Fibroblast of skin of abdomen (primary cell): Measurements from ENCODE around the gene TTC38. TPM values are rescaled to one million over a fixed set of nuclear protein-coding genes. Genes with fewer than 3 reads are reported as not detected.

Experiments used
- DNase-seq: peaks from one replicate; pipeline ENCODE4 v3.0.0-alpha.2; 2013
- polyA plus RNA-seq, 2 experiments: library from polyadenylated mRNA; unstranded; fragments of 120-200 nt; gene quantifications; one replicate each; pipeline ENCODE4 v1.2.1, GENCODE V29; 2013; ENCODE audit not compliant: insufficient read length in 2 of 2

TTC38 gene
- polyA plus RNA-seq (2013, experiment 1 of 2; ENCODE audit: insufficient read length): 21.2 TPM
- polyA plus RNA-seq (2013, experiment 2 of 2; ENCODE audit: insufficient read length): 21.6 TPM

- DNase-seq: peak; percentile 77
Measured at GRCh38 chr22:46267431-46268279, at the start of gene TTC38. Gene TTC38 (plus strand): TSS chr22:46268008. CDS start chr22:46268040, 32 bp downstream.

- no peak for DNase-seq
Measured at GRCh38 chr22:46219636-46220035, 48.2 kb upstream of the TTC38 start.

- no peak for DNase-seq
Measured at GRCh38 chr22:46220921-46221320, 46.9 kb upstream of the TTC38 start.

- no peak for DNase-seq
Measured at GRCh38 chr22:46224044-46224897, 43.5 kb upstream of the TTC38 start.

- DNase-seq: no peak
Measured at GRCh38 chr22:46224898-46225290, 42.9 kb upstream of the TTC38 start.

- no peak for DNase-seq
Measured at GRCh38 chr22:46225631-46226030, 42.2 kb upstream of the TTC38 start.

GRCh38 chr22:46226577-46226976, 41.2 kb upstream of the TTC38 start:
- no peak for DNase-seq

GRCh38 chr22:46229701-46230100, 38.1 kb upstream of the TTC38 start:
- no peak for DNase-seq

GRCh38 chr22:46230262-46230901, 37.4 kb upstream of the TTC38 start:
- DNase-seq: no peak

GRCh38 chr22:46233231-46233630, 34.6 kb upstream of the TTC38 start:
- DNase-seq: no peak

- no peak for DNase-seq
Measured at GRCh38 chr22:46234969-46235368, 32.8 kb upstream of the TTC38 start.

- DNase-seq: no peak
Measured at GRCh38 chr22:46237453-46238124, 30.2 kb upstream of the TTC38 start.

GRCh38 chr22:46238541-46238940, 29.3 kb upstream of the TTC38 start:
- DNase-seq: no peak

- no peak for DNase-seq
Measured at GRCh38 chr22:46239261-46240048, 28.4 kb upstream of the TTC38 start.

- DNase-seq: no peak
Measured at GRCh38 chr22:46240073-46240472, 27.7 kb upstream of the TTC38 start.

GRCh38 chr22:46240506-46240905, 27.3 kb upstream of the TTC38 start:
- DNase-seq: no peak

- no peak for DNase-seq
Measured at GRCh38 chr22:46240907-46241306, 26.9 kb upstream of the TTC38 start.

- DNase-seq: no peak
Measured at GRCh38 chr22:46241396-46242007, 26.3 kb upstream of the TTC38 start.

- no peak for DNase-seq
Measured at GRCh38 chr22:46242076-46242475, 25.7 kb upstream of the TTC38 start.

GRCh38 chr22:46244771-46245170, 23.0 kb upstream of the TTC38 start:
- DNase-seq: no peak

- DNase-seq: no peak
Measured at GRCh38 chr22:46245511-46245910, 22.3 kb upstream of the TTC38 start.
